MM.1S (cell line): ENCODE measurements around the gene ADAMTS2.

ENCODE experiments used
- EZH2 ChIP-seq: fragments of 300-600 bp; sonication (generic); optimal IDR thresholded peaks from 2 replicates; pipeline ENCODE3; 2017; ENCODE audit warnings: low read depth, mild to moderate bottlenecking, antibody characterized with exemption, low read length, mixed read lengths
- TF ChIP-seq, protein P1 (sequence below): fragments of 300-600 bp; sonication (generic); IDR thresholded peaks from 2 replicates; pipeline ENCODE4 v1.5.1; 2016; ENCODE audit warnings: antibody characterized with exemption, low read length, mixed read lengths

DNA sequence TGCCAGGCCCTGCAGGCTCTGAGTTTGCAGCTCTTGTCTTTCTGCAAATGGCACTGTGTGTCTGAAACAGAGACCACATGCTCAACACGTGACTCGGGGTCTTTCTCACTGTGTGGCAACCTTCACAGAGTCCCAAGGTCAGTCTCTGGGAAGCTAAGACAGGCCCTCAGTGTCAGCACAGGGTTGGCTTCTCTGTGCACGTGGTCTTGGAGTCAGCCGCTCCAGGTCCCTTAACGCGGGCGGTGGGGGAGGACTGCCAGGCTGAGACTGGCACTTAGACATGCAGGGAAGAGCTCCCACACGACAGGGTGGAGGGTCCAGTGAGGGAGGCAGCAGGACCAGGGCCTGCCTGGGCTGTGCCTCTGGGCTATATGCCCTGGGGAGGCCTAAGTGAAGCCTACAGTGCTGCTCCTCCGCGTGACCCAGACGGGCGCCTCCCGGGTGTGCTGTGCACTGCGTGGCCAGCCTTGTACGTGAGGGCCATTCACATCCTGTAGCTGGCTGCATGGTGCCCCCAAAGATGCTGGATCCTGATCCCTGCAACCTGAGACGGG, 76.8 kb downstream of the ADAMTS2 start:
- TF ChIP-seq, protein P1, sequence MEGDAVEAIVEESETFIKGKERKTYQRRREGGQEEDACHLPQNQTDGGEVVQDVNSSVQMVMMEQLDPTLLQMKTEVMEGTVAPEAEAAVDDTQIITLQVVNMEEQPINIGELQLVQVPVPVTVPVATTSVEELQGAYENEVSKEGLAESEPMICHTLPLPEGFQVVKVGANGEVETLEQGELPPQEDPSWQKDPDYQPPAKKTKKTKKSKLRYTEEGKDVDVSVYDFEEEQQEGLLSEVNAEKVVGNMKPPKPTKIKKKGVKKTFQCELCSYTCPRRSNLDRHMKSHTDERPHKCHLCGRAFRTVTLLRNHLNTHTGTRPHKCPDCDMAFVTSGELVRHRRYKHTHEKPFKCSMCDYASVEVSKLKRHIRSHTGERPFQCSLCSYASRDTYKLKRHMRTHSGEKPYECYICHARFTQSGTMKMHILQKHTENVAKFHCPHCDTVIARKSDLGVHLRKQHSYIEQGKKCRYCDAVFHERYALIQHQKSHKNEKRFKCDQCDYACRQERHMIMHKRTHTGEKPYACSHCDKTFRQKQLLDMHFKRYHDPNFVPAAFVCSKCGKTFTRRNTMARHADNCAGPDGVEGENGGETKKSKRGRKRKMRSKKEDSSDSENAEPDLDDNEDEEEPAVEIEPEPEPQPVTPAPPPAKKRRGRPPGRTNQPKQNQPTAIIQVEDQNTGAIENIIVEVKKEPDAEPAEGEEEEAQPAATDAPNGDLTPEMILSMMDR: no peak
- TF ChIP-seq EZH2: no peak
